OCI-LY7 (cell line): ENCODE measurements around the gene HRC. TPM values are rescaled to one million over a fixed set of nuclear protein-coding genes. Genes with fewer than 3 reads are reported as not detected.

ENCODE experiments used
- BruUV-seq: library from RNA; stranded (reverse); fragments of 400-500 nt; replicated peaks from 2 replicates; lab custom pipeline; 2021; lab: Mats Ljungman, UMichigan
- CTCF ChIA-PET: fragments of 300-600 bp; sonication (Branson Sonifier 250); formaldehyde crosslinking; loops from one replicate; lab custom pipeline; 2022; ENCODE audit warnings: antibody characterized with exemption; ENCODE audit not compliant: unreplicated experiment; lab: Charles Lee
- POLR2A ChIA-PET: fragments of 300-600 bp; sonication (Branson Sonifier 250); formaldehyde crosslinking; loops from one replicate; lab custom pipeline; 2022; ENCODE audit warnings: antibody characterized with exemption; lab: Charles Lee
- DNase-seq: peaks from one replicate; pipeline ENCODE4 v3.0.0-alpha.2; 2015; ENCODE audit warnings: low spot score
- H2AFZ ChIP-seq: fragments of 200-600 bp; sonication (generic), shearing (Covaris generic); 2 replicates; pipeline ENCODE4 v1.6.1; 2014; ENCODE audit warnings: mild to moderate bottlenecking, antibody characterized with exemption, low read length, moderate library complexity
- H3K27ac ChIP-seq: fragments of 200-600 bp; sonication (generic); 2 replicates; pipeline ENCODE4 v1.5.1; 2014; ENCODE audit warnings: mixed run types, low read depth, mild to moderate bottlenecking, moderate library complexity, low read length, inconsistent platforms; ENCODE audit not compliant: poor library complexity, severe bottlenecking
- H3K36me3 ChIP-seq: fragments of 200-600 bp; sonication (generic); 2 replicates; pipeline ENCODE4 v1.6.1; 2014; ENCODE audit warnings: mild to moderate bottlenecking, antibody characterized with exemption, low read length, moderate library complexity, mixed read lengths; ENCODE audit not compliant: insufficient read depth
- H3K4me1 ChIP-seq: fragments of 200-600 bp; sonication (generic); 2 replicates; pipeline ENCODE4 v1.5.1; 2014; ENCODE audit warnings: mild to moderate bottlenecking, low read length; ENCODE audit not compliant: insufficient read depth, poor library complexity, severe bottlenecking
- H3K4me2 ChIP-seq: fragments of 200-600 bp; sonication (generic); 2 replicates; pipeline ENCODE4 v1.6.1; 2014; ENCODE audit warnings: mild to moderate bottlenecking, low read length
- H3K4me3 ChIP-seq: fragments of 200-600 bp; sonication (generic); 2 replicates; pipeline ENCODE4 v1.5.1; 2014; ENCODE audit warnings: mild to moderate bottlenecking, low read depth, low read length; ENCODE audit not compliant: poor library complexity, severe bottlenecking
- H3K79me2 ChIP-seq: fragments of 200-600 bp; sonication (generic); 2 replicates; pipeline ENCODE4 v1.6.1; 2016; ENCODE audit warnings: low read depth, mild to moderate bottlenecking, low read length, moderate library complexity, mixed read lengths; ENCODE audit not compliant: insufficient read depth
- H3K9me2 ChIP-seq: fragments of 200-600 bp; sonication (generic); 2 replicates; pipeline ENCODE4 v1.6.1; 2016; ENCODE audit warnings: mild to moderate bottlenecking, low read length, mixed read lengths; ENCODE audit not compliant: insufficient read depth
- H3K9me3 ChIP-seq: fragments of 200-600 bp; sonication (generic); 2 replicates; pipeline ENCODE4 v1.6.1; 2014; ENCODE audit warnings: mild to moderate bottlenecking, mixed run types, low read length, mixed read lengths
- H4K20me1 ChIP-seq: fragments of 200-600 bp; sonication (generic); 2 replicates; pipeline ENCODE4 v1.6.1; 2014; ENCODE audit warnings: mild to moderate bottlenecking, antibody characterized with exemption, low read length, moderate library complexity, mixed read lengths; ENCODE audit not compliant: insufficient read depth
- CTCF ChIP-seq: fragments of 200-600 bp; sonication (generic); conservative IDR thresholded peaks from 2 replicates; pipeline ENCODE4 v1.5.1; 2014; ENCODE audit warnings: mild to moderate bottlenecking, antibody characterized with exemption, low read length, moderate library complexity, mixed read lengths
- EZH2phosphoT487 ChIP-seq: fragments of 200-600 bp; sonication (generic); IDR thresholded peaks from 2 replicates; pipeline ENCODE4 v1.6.1; 2018; ENCODE audit warnings: low read depth, borderline replicate concordance, mild to moderate bottlenecking, mixed run types, antibody characterized with exemption, low read length, moderate library complexity, mixed read lengths
- intact Hi-C: fragments of 100-400 bp; cut with micrococcal nuclease; formaldehyde crosslinking; loops from one replicate; pipeline ENCODE4 v1.10.0; 2022; ENCODE audit not compliant: unreplicated experiment
- total RNA-seq, 2 experiments: library from RNA; depleted of rRNA in 1 of 2; stranded (reverse); fragments of >200 nt in 1 of 2; shearing (Covaris generic) in 1 of 2; gene quantifications; 2 replicates each; pipeline ENCODE4 v1.2.3, GENCODE V29; 2014 to 2022

HRC gene
- total RNA-seq, 2 experiments from 2014 or later = not detected

- H3K4me3 ChIP-seq = no peak overlapping the region
- H3K4me1 ChIP-seq = peaks cover 5% of the 10 kb centered on the region
- H4K20me1 ChIP-seq = no peaks in the 10 kb centered on the region
- H3K79me2 ChIP-seq = no peaks in the 10 kb centered on the region
- TF ChIP-seq EZH2phosphoT487 = no peak
- TF ChIP-seq CTCF = no peak
- H3K27ac ChIP-seq = no peak overlapping the region
- ChIA-PET CTCF (no interaction called here), POLR2A (no interaction called here)
- intact Hi-C loops = no loop called here
- no peak for DNase-seq
- no peaks in the 10 kb centered on the region for H3K36me3 ChIP-seq
- H3K9me3 ChIP-seq = no peaks in the 10 kb centered on the region
- H3K9me2 ChIP-seq = no peaks in the 10 kb centered on the region
- no peak overlapping the region for H2AFZ ChIP-seq
- no peak overlapping the region for H3K4me2 ChIP-seq
- no TSS peak for BruUV-seq
These were observed 38.7 kb upstream of the HRC start for GRCh38 chr19:49193822-49194394.

GRCh38 chr19:49190781-49191180 lies 35.6 kb upstream of the HRC start:
- H3K79me2 ChIP-seq = no peaks in the 10 kb centered on the region
- H3K36me3 ChIP-seq = no peaks in the 10 kb centered on the region
- DNase-seq = no peak
- intact Hi-C loops = no loop called here
- no TSS peak for BruUV-seq
- H3K9me2 ChIP-seq = no peaks in the 10 kb centered on the region
- H3K27ac ChIP-seq = no peak overlapping the region
- POLR2A ChIA-PET = no interaction called here
- H3K4me3 ChIP-seq = no peak overlapping the region
- H3K4me1 ChIP-seq = peaks cover 12% of the 10 kb centered on the region
- no peak overlapping the region for H2AFZ ChIP-seq
- no peaks in the 10 kb centered on the region for H3K9me3 ChIP-seq
- TF ChIP-seq CTCF = no peak
- no peak for TF ChIP-seq EZH2phosphoT487
- no peak overlapping the region for H3K4me2 ChIP-seq
- H4K20me1 ChIP-seq = no peaks in the 10 kb centered on the region
- CTCF ChIA-PET = no interaction called here

- peaks cover 12% of the 10 kb centered on the region for H3K4me1 ChIP-seq
- no peaks in the 10 kb centered on the region for H3K36me3 ChIP-seq
- ChIA-PET POLR2A (no interaction called here), CTCF (no interaction called here)
- H3K9me2 ChIP-seq = no peaks in the 10 kb centered on the region
- no peaks in the 10 kb centered on the region for H3K79me2 ChIP-seq
- no peak overlapping the region for H3K4me2 ChIP-seq
- intact Hi-C loops = no loop called here
- no peak overlapping the region for H3K4me3 ChIP-seq
- BruUV-seq = no TSS peak
- H4K20me1 ChIP-seq = no peaks in the 10 kb centered on the region
- H2AFZ ChIP-seq = no peak overlapping the region
- DNase-seq = no peak
- H3K9me3 ChIP-seq = peaks cover under 1% of the 10 kb centered on the region; the same call in 1 of the 2 replicates
- H3K27ac ChIP-seq = no peak overlapping the region
- TF ChIP-seq EZH2phosphoT487 (no peak), CTCF (no peak)
These were observed 34.1 kb upstream of the HRC start for GRCh38 chr19:49189259-49189658.
